ENCODE data around the gene ARL5A.
"Not testable (repeated sequence)": the region's sequence is repeated elsewhere in the genome, so short reads cannot be mapped to it uniquely, and the experiment has no call there.

The ARL5A gene, protein sequence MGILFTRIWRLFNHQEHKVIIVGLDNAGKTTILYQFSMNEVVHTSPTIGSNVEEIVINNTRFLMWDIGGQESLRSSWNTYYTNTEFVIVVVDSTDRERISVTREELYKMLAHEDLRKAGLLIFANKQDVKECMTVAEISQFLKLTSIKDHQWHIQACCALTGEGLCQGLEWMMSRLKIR

DNA sequence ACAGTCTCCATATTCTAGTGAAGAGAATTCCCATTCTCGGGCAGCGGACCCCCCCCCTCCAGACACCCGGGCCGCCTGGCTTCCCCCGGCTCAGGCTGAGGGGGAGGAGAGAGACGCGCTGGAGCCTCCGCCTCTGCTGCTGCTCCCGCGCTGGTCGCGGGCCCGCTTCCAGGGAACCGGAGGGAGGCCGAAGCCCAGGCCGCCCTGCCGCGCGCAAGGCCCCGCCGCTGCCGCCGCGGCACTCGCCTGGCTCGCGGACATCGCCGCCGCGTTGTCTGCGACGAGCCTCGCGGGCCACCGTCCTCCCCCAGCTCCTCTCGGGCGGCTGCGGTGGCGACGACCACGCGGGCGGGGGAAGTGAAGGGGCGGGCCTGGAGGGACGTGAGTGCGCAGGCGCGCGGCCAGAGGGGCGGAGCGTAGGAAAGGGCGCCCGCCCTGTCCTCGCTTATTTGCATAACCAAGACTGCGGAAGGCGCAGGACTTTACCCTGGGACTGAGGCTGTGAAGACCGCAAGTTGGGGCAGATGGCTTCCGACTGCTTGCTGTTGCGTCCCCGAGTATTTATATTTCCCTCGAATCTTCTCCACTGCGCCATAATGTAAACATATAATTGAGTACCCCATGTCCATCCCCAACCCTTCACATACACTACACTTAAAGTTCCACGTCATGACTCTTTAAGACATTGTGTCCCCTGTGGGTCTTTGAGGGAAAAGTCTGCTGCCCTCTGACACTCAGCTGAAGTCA, at the start of gene ARL5A:
Gene ARL5A, minus strand, starts transcription at position 279 of the 747 bp plus-strand sequence. Its CDS starts 245 bp downstream, at position 34.
- DNase-seq: peak; percentile 98

DNA sequence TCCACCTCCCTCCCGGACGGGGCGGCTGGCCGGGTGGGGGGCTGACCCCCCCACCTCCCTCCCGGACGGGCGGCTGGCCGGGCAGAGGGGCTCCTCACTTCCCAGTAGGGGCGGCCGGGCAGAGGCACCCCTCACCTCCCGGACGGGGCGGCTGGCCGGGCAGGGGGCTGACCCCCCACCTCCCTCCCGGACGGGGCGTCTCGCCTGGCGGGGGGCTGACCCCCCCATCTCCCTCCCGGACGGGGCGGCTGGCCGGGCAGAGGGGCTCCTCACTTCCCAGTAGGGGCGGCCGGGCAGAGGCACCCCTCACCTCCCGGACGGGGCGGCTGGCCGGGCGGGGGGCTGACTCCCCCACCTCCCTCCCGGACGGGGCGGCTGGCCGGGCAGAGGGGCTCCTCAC, 47.4 kb upstream of the ARL5A start:
- DNase-seq: not testable (repeated sequence)

DNA sequence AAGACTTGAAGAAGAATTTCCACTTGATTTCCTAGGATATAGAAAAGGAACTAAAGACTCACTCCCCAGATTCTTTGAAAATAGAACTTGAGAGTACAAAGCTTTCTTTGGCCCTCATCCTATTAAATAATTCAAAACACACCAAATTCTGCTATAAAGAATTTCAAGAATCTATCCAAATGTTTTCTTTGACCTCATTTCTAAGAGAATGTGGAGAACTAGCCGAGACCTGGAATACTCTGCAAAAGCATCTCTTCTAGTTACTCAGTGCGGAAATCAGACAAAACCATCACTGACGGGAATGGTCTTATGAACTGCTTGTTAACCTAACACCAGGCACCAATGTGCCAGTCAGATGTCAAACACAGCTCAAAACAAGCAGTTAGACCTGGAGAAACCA, 44.2 kb upstream of the ARL5A start:
- DNase-seq: peak; percentile 51

GRCh38 chr2:151869291-151869690, 41.1 kb upstream of the ARL5A start:
- DNase-seq: no peak

DNA sequence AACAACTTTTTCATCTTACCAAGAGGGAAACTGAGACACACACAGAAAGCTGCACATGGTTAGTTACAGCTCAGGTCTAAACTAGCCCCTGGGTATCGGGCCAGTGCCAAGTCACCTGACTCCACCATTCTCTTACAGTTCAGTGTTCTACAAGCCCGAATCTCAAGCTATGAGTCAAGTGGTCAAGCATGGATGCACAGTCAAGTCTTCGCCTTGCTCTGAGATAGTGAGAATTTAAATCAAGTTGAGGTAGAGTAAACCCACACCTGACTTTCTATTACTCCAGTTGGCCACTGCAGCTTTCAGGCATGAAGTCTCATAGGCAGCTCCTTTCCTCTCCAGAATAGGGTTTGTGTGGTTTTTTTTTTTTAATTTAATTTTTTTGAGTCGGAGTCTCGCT, 34.5 kb upstream of the ARL5A start:
- DNase-seq: no peak

DNA sequence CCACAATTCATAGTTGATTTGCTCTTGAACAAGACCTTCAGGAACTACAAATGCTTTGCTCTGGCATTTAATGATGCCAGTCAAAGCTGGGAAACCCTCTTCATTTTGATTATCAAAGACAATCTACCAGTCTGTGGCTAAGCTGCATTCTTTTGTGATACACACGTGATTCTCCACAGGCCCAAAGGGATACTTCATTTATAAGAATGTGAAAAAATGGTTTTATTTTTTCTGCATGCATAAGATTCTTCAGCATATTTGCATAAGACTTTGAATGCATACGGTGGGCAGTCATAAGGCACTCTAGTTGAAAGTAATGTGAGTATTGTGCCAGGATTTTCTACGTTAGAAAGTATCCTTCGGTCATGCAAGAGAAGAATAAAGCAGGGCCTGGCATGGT, 33.0 kb upstream of the ARL5A start:
- DNase-seq: no peak

- DNase-seq: no peak
Observed at GRCh38 chr2:151860613-151861146, 32.5 kb upstream of the ARL5A start.

- DNase-seq: no peak
Observed at GRCh38 chr2:151860210-151860609, 32.0 kb upstream of the ARL5A start.

- no peak for DNase-seq
Observed at GRCh38 chr2:151857650-151858049, 29.4 kb upstream of the ARL5A start.

DNA sequence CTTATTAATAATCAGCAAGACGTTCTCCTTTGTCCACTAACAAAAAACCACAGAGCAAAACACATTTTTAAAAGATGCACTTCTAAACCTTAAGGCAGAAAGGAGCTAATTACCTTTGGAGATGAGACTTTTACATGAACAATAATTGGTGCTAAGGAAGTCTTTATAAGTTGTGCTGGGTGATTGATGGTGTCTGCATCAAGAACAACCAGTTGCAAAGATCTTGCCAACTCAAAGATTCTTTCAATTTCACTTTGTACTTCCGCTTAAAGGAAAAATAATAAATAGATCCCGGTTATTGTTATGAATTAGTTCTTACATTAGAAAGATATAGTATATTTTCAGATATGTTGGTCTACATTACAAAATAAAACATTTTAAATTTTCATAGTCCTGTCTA, 26.9 kb upstream of the ARL5A start:
- no peak for DNase-seq

GRCh38 chr2:151853070-151853758, 25.0 kb upstream of the ARL5A start:
- peak; percentile 35 for DNase-seq

GRCh38 chr2:151852260-151853069, 24.2 kb upstream of the ARL5A start:
- DNase-seq: peak; percentile 33

- peak; percentile 80 for DNase-seq
Observed at GRCh38 chr2:151851761-151852160, 23.5 kb upstream of the ARL5A start.

- DNase-seq: no peak
Observed at GRCh38 chr2:151849413-151850010, 21.3 kb upstream of the ARL5A start.

GRCh38 chr2:151845884-151846283, 17.7 kb upstream of the ARL5A start:
- DNase-seq: no peak

GRCh38 chr2:151845481-151845880, 17.3 kb upstream of the ARL5A start:
- no peak for DNase-seq

GRCh38 chr2:151844211-151844896, 16.1 kb upstream of the ARL5A start:
- no peak for DNase-seq

DNA sequence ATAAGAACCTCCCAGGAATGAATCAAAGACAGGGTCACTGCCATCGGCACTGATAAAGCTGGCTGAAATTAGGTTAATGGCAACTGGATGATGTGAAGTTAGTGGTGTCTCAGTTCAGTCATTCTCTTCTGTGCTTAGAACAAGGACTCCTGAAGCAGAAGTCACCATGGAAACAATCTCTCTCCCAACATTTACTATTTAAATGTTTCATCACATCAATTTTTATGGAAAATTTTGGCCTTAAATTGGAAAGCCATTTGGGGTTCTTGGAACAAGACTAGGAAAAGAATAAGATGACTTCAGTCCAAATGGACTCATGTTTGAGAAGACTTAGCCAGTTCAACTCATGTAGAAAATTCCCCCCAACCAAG, 15.5 kb upstream of the ARL5A start:
- DNase-seq: no peak

DNA sequence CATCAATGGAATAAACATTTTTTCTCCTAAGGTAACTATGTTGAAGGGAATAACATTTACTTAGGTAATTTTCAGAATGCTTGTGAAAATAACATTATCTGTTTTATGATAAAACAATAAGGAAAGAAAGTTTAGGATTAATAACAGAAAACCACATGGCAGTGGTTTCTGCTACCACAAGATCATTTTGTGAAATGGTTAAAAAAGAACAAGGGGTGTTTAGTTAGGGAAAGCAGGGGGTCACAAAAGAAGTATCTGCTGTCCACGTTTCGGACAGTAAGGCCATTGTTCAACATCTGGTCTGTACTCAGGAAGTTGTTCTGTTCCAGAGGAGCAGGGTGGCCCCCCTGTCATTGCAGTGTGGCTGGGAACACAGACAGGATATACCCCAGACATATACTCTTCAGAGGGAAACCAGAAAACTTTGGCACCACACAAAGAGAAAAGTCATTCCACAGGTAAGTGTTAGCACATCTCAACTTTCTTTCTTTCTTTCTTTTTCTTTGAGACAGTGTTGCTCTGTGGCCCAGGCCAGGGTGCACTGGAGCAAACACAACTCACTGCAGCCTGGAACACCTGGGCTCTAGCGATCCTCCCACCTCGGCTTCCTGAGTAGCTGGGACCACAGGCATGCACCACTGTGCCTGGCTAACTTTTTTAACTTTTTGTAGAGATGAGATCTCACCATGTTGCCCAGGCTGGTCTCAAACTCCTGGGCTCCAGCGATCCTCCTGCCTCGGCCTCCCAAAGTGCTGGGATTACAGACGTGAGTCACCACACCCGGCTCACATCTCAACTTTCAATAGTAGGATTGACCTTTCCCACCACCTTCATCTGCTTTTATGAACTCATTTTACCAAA, 14.8 kb upstream of the ARL5A start:
- no peak for DNase-seq

GRCh38 chr2:151841047-151841424, 12.8 kb upstream of the ARL5A start:
- no peak for DNase-seq

Measured in eye (tissue), 1 donor.